ENCODE data around the gene DISC1.
"Not testable (repeated sequence)": the region's sequence is repeated elsewhere in the genome, so short reads cannot be mapped to it uniquely, and the experiment has no call there.

- not testable (repeated sequence) for TF ChIP-seq CTCF (conservative IDR thresholded peaks at IDR 0.05); ZFX (IDR thresholded peaks at IDR 0.05)
These were observed 43.5 kb downstream of the DISC1 start for GRCh38 chr1:231669864-231670621.
